Renal cortical epithelial cell (primary cell): Measurements from ENCODE around the gene FUBP3. TPM values are rescaled to one million over a fixed set of nuclear protein-coding genes. Genes with fewer than 3 reads are reported as not detected.

ENCODE experiments used
- DNase-seq: peaks from one replicate; pipeline ENCODE4 v3.0.0-alpha.2; 2011; ENCODE audit warnings: low read depth
- total RNA-seq: library from RNA; depleted of rRNA; stranded (reverse); fragments of >200 nt; gene quantifications from 2 replicates; pipeline ENCODE4 v1.2.3, GENCODE V29; 2014

Gene FUBP3
- total RNA-seq, 1 donor from 2014 or later = 49.9 TPM

- DNase-seq = peak; percentile 18
Measured at GRCh38 chr9:130607640-130608420, 28.5 kb downstream of the FUBP3 start.

DNA sequence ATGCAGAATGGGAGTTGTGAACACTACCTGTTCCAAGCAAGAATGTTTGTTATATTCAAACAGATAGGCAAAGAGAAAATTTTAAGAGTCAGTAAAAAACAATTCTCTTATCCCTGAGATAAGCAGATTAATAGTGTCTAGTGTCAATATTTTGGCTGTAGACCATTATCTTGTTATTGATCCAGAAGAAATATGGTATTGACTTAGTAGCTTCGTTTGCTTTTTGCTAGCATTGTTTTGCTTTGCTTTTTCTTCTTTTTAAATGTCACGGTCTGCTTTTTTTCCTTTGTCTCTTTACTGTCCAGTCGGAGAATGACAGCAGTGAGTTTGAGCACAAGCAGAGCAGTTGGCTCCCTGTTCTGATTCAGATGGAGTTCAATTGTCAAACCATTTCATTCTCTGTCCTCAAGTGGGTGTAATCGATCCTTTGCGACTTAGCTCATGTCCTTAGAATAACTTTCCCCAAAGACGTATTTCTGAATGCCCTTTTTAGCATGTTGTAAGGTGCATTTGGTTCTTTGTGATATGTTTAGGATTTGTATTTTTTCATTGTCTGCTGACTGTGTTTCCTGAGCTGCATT, 29.3 kb downstream of the FUBP3 start:
- no peak for DNase-seq

- DNase-seq = no peak
Measured at GRCh38 chr9:130609163-130609562, 29.8 kb downstream of the FUBP3 start.

GRCh38 chr9:130610862-130611707, 31.7 kb downstream of the FUBP3 start:
- DNase-seq = no peak

DNA sequence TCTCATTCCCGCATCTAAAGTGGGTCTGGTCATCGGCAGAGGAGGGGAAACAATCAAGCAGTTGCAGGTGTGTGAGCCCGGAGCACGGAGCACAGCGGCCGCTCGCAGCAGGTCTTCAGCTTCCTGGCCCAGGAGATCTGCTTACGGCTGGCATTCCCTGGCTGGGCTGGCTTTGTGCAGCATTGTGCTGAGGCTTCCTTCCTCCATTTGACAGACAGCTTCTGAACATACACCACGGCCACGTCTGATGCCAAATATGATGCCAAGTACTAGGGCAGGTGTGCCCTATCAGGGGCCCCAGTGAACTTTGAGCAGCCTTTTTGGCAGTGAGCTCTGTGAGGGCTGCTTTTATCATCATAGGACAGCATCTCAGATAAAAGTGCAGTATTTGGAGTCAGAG, 37.1 kb downstream of the FUBP3 start:
- no peak for DNase-seq

- no peak for DNase-seq
Measured at GRCh38 chr9:130623466-130623865, 44.1 kb downstream of the FUBP3 start.

GRCh38 chr9:130624154-130624553, 44.8 kb downstream of the FUBP3 start:
- DNase-seq = no peak

DNA sequence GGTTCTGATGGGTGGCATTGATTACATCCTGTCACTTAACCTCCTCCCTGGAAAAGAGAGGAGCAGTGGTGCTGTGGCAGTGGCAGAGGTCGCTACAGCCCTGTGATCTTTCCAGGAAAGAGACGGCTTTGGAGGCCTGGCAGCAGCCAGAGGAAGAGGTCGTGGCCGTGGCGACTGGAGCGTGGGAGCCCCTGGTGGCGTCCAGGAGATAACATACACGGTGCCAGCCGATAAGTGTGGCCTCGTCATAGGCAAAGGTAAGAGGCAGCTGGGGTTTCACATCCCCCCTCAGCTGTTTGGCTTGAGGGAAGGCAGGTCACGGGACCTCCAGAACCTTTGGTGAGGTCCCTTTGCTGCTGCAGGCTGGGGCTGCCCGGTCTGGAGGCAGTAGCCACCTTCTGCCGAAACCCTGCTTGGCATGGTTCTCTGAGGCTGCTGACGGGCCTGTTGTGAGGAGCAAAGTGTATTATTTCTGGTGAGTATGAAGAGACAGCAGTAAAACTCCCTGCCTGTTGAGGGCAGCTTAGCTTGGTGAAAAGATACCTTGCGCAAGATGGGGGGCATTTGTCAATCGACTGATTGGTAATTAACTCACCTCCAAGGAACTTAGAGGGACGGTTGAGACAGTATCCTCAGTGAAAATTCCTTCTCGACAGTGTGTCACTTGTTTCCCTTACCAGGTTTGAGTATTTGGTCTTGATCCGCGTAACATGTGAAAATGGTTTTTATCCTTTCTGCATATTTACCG, 47.0 kb downstream of the FUBP3 start:
- no peak for DNase-seq

- DNase-seq = no peak
Measured at GRCh38 chr9:130627051-130627450, 47.7 kb downstream of the FUBP3 start.

- DNase-seq = no peak
Measured at GRCh38 chr9:130627896-130628792, 48.8 kb downstream of the FUBP3 start.

GRCh38 chr9:130629443-130630070, 50.2 kb downstream of the FUBP3 start:
- no peak for DNase-seq

DNA sequence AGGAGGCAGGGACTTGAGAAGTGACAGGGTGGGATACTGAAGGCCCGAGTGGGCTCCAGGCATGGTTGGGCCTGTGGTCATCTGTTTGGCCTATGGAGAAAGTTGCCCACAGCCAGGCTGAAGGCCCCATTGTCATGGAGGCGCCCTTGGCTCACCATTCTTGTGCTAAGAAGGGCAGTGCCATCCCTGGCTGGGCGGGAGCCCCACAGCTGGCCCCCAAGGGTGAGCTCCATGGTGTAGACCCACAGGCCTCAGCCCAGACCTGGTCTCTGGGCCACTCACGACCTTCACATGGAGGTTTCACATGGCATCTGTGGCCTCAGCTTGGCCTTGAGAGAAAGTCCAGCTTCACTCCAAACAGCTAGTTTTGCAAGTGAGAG, 50.7 kb downstream of the FUBP3 start:
- DNase-seq = no peak

DNA sequence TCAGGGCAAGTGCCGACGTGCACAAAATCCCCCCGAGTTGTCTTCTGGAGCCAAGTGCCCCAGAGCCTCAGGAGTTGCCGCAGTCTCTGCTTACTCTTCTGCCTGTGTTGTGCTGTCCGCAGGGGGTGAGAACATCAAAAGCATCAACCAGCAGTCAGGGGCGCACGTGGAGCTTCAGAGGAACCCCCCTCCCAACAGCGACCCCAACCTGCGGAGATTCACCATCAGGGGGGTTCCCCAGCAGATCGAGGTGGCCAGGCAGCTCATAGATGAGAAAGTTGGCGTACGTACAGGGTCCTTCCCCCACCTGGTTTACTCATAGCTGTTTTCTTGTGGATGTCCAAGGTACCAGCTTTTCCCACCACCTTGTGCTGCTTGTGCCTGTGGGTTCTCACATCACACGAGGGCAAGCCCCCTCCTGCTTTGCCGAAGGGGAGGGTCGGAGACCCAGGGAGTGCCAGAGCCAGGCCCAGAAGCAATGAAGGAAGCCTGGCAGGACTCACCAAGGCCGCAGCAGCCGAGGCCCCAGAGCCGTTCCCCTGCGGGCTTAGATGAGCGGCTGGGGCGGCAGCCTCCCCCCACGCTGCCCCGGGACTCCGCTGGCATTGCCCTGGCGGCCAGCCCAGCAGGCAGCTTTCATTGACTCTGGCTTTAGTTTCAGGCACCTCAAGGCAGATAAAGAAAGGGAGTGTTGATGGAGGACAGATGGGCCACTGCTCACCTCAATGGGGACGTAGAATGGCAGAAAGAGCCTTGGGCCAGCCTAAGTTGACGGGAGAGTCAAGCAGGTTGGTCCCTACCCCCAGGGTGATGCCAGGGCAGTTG, 51.3 kb downstream of the FUBP3 start:
- DNase-seq = no peak

DNA sequence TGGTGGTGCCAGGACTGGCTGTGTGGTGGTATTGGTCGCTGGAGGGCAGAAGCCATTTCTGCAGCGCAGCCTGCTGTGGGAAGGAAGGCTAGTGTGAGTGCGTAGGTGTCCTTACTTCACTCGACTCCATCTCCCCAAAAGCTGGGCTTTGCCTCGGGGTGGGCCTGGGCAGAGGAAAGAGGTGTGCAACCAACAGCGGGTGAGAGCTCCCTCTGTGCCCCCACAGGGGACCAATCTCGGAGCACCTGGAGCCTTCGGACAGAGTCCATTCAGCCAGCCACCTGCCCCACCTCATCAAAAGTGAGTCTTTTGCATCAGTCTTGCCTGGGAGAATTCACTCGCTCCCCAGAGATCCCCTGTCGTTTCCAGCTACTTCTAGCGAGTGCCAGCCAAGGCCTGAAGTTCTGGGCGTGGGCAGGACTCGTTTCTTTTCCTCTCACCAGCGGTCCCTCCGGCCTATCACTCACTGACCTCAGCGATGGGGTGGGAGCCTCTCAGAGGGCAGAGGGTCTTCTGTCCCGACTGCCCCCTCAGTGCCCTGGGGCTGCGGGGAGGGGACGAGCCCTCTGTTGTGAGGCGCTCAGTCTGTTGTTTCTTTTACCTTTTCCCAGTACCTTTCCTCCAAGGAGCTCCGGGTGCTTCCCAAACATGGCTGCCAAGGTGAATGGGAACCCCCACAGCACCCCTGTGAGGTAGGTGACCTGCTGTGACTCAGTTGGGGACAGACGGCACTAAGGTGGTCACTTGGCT, 52.1 kb downstream of the FUBP3 start:
- no peak for DNase-seq

- no peak for DNase-seq
Measured at GRCh38 chr9:130632081-130632710, 52.8 kb downstream of the FUBP3 start.

- DNase-seq = no peak
Measured at GRCh38 chr9:130632841-130633240, 53.5 kb downstream of the FUBP3 start.

DNA sequence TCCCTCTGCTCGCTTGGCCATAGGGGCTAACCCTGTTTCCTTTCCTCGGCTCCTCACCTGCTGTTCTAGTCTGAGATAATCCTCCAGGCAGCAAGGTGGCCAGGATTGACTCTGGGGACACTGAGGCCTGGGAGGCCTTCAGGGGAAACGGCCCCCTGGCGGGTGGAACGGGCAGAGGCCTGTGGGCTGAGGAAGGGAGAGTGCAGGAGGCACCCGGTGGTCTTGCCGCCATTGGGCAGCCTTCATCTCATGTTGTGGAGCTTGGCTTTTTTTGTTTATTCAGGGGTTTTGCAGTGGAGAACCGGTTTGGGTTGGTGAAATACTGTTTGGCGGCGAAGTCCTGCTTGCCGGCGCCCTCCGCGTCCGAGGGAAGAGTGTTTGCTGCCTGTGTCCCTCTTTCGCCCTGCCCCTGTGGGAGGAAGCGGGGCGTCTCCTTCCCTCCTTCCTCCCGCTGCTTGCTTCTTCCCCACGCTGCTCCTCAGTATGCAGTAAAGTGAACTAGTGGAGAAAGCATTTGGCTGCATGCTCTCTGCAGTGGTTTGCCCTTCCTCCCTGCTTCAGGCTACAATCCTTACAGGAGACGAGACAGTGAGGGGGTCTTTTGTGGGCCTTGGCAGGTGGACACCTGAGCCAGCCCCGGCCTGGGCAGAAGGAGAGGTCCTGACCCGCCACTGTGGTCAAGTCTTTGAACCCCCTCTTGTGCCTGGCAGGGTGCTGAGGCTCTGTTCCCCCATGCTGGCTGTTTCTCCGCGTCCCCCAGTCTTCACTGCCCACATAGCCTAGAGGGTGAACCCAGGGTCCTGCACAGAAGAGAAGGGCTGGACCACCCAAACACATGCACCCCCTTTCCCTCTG, 54.2 kb downstream of the FUBP3 start:
- no peak for DNase-seq
